Keratinocyte (primary cell): Measurements from ENCODE around the gene GRM7. TPM values are rescaled to one million over a fixed set of nuclear protein-coding genes. Genes with fewer than 3 reads are reported as not detected.

Source experiments
- DNase-seq: peaks from one replicate; pipeline ENCODE4 v3.0.0-alpha.2; 2011; ENCODE audit warnings: low read depth, missing footprints, low spot score
- FAIRE-seq: peaks from 2 replicates; lab custom pipeline; 2011; peaks lifted over from hg19 to GRCh38; lab: Jason Lieb, UNC
- H2AFZ ChIP-seq: 2 replicates; pipeline ENCODE4 v1.6.0; 2012; ENCODE audit warnings: low read length, control low read depth, inconsistent platforms; ENCODE audit not compliant: control insufficient read depth
- H3K27ac ChIP-seq: 2 replicates; pipeline ENCODE4 v1.5.1; 2011; ENCODE audit warnings: low read length; ENCODE audit not compliant: control insufficient read depth, insufficient read depth
- H3K27me3 ChIP-seq: 3 replicates; pipeline ENCODE4 v1.6.0; 2011; ENCODE audit warnings: low read length; ENCODE audit not compliant: control insufficient read depth, insufficient read depth; ENCODE audit errors: extremely low read depth
- H3K36me3 ChIP-seq, 2 experiments: 2 replicates in 1 of 2; 3 replicates in 1 of 2; pipeline ENCODE4 v1.5.1; 2011; ENCODE audit warnings: low read length in 2 of 2, mild to moderate bottlenecking in 1 of 2; ENCODE audit not compliant: control insufficient read depth in 2 of 2, insufficient read depth in 2 of 2; ENCODE audit errors: extremely low read depth in 1 of 2
- H3K4me1 ChIP-seq: 3 replicates; pipeline ENCODE4 v1.5.1; 2011; ENCODE audit warnings: low read length; ENCODE audit not compliant: control insufficient read depth, insufficient read depth; ENCODE audit errors: extremely low read depth
- H3K4me2 ChIP-seq: 3 replicates; pipeline ENCODE4 v1.6.0; 2011; ENCODE audit warnings: low read depth, low read length; ENCODE audit not compliant: control insufficient read depth, insufficient read depth; ENCODE audit errors: extremely low read depth
- H3K4me3 ChIP-seq, 3 experiments: fragments of 200-600 bp in 1 of 3; sonication (generic) in 1 of 3; 2 replicates in 2 of 3; 3 replicates in 1 of 3; pipeline ENCODE4 v1.5.1; 2011 to 2016; ENCODE audit warnings: low read length in 3 of 3, mild to moderate bottlenecking in 3 of 3, control low read depth in 2 of 3, inconsistent platforms in 1 of 3, low read depth in 1 of 3, mixed read lengths in 1 of 3, mixed run types in 1 of 3, moderate library complexity in 1 of 3; ENCODE audit not compliant: control insufficient read depth in 2 of 3, insufficient read depth in 2 of 3; ENCODE audit errors: extremely low read depth in 1 of 3
- H3K79me2 ChIP-seq: 2 replicates; pipeline ENCODE4 v1.6.0; 2012; ENCODE audit warnings: low read length; ENCODE audit not compliant: control insufficient read depth, insufficient read depth
- H3K9ac ChIP-seq: 3 replicates; pipeline ENCODE4 v1.6.0; 2011; ENCODE audit warnings: low read length; ENCODE audit not compliant: control insufficient read depth, insufficient read depth; ENCODE audit errors: extremely low read depth
- H3K9me1 ChIP-seq: 3 replicates; pipeline ENCODE4 v1.6.0; 2011; ENCODE audit warnings: low read length; ENCODE audit not compliant: control insufficient read depth, insufficient read depth; ENCODE audit errors: extremely low read depth
- H3K9me3 ChIP-seq: 2 replicates; pipeline ENCODE4 v1.5.1; 2012; ENCODE audit warnings: low read depth, low read length; ENCODE audit not compliant: control insufficient read depth
- H4K20me1 ChIP-seq: 3 replicates; pipeline ENCODE4 v1.6.0; 2011; ENCODE audit warnings: low read length; ENCODE audit not compliant: control insufficient read depth, insufficient read depth; ENCODE audit errors: extremely low read depth
- EZH2 ChIP-seq: IDR thresholded peaks from one replicate; pipeline ENCODE4 v1.6.1; 2012; ENCODE audit warnings: inconsistent platforms, mild to moderate bottlenecking, low read length, moderate library complexity
- dilution Hi-C: fragments of 300-500 bp; cut with MboI; formaldehyde crosslinking; loops from one replicate; pipeline ENCODE4 v1.7.0; 2020; ENCODE audit warnings: low sequenced_read_pairs; ENCODE audit not compliant: extremely low pct_ligation_motif_present
- polyA plus RNA-seq, 5 experiments: library from polyadenylated mRNA; depleted of rRNA in 3 of 5; stranded (reverse) in 3 of 5; stranded (forward) in 1 of 5; unstranded in 1 of 5; fragments of >200 nt; gene quantifications; 1 replicate in 1 of 5; 2 replicates in 3 of 5; 3 replicates in 1 of 5; pipeline versions ENCODE4 v1.2.1 to v1.2.3, GENCODE V29; 2011 to 2012; ENCODE audit warnings: missing spikeins in 2 of 5, low read depth in 1 of 5, low replicate concordance in 1 of 5
- TF ChIP-seq, protein P1 (sequence below), 3 experiments: IDR thresholded peaks in 1 of 3; conservative IDR thresholded peaks in 1 of 3; optimal IDR thresholded peaks in 1 of 3; 2 replicates in 2 of 3; 3 replicates in 1 of 3; pipeline versions ENCODE3 to v1.5.1; 2011; ENCODE audit warnings: low read length in 3 of 3, mild to moderate bottlenecking in 3 of 3, moderate library complexity in 2 of 3, control low read depth in 1 of 3, inconsistent platforms in 1 of 3; ENCODE audit not compliant: insufficient read depth in 2 of 3; ENCODE audit errors: extremely low read depth in 1 of 3

The GRM7 gene
- polyA plus RNA-seq, 1 donor (not counting 4 experiments of a cell fraction or from before 2014, with no cell fraction given): not detected

DNA sequence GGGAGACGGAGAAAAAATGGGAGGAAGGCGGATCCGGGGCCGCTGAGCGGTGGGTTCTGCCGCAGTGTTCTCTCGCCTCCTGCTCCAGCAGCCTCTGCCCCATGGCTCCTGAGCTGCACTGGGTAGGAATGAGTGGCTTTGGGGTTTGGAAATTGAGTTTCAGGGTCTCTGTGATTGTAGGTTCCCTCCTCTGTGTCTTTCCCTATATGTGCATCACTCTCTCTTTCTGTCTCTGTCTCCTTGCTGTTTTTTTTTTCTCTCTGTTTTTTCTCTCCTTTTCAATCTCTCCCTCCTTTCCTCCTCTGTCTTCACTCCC, 1.9 kb downstream of the GRM7 start:
- DNase-seq (no peak), FAIRE-seq (no peak)
- no peak overlapping the region for H3K27ac ChIP-seq
- H3K9me3 ChIP-seq: no peaks in the 10 kb centered on the region
- no peaks in the 10 kb centered on the region for H3K79me2 ChIP-seq
- no peak for TF ChIP-seq EZH2
- dilution Hi-C loops: no loop called here
- H3K9me1 ChIP-seq: no peaks in the 10 kb centered on the region
- peaks cover 39% of the 10 kb centered on the region for H3K27me3 ChIP-seq
- no peak overlapping the region for H3K9ac ChIP-seq
- H4K20me1 ChIP-seq: no peaks in the 10 kb centered on the region
- H3K4me3 ChIP-seq: no peak overlapping the region
- no peaks in the 10 kb centered on the region for H3K36me3 ChIP-seq
- no peaks in the 10 kb centered on the region for H3K4me1 ChIP-seq
- H3K4me2 ChIP-seq: no peak overlapping the region
- no peak overlapping the region for H2AFZ ChIP-seq

DNA sequence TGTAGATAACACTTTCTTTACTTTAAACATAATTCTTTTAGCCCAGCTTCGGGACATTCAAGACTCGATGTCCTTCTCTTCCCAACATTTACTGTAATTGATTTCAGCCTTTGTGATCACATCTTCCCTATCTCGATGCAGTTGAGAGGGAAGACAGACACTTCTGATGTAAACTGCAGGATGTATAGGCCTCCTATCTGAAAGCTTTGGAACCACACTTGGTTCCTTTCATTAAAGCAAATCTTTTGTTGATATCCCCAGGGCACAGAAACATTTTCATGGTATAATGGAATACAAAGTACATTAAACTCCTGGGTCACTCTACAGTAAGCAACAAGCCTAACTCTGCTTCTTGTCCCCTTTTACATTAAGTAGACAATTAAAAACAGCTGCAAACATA, 6.4 kb downstream of the GRM7 start:
- Histone ChIP-seq H2AFZ (no peak overlapping the region), H3K4me3 (no peak overlapping the region), H3K9ac (no peak overlapping the region), H3K9me3 (no peaks in the 10 kb centered on the region), H3K4me2 (no peak overlapping the region), H3K27me3 (peaks cover 16% of the 10 kb centered on the region), H3K4me1 (no peaks in the 10 kb centered on the region), H3K79me2 (no peaks in the 10 kb centered on the region), H4K20me1 (no peaks in the 10 kb centered on the region), H3K9me1 (no peaks in the 10 kb centered on the region), H3K27ac (no peak overlapping the region), H3K36me3 (no peaks in the 10 kb centered on the region)
- no peak for FAIRE-seq
- TF ChIP-seq EZH2: no peak
- TF ChIP-seq, protein P1, sequence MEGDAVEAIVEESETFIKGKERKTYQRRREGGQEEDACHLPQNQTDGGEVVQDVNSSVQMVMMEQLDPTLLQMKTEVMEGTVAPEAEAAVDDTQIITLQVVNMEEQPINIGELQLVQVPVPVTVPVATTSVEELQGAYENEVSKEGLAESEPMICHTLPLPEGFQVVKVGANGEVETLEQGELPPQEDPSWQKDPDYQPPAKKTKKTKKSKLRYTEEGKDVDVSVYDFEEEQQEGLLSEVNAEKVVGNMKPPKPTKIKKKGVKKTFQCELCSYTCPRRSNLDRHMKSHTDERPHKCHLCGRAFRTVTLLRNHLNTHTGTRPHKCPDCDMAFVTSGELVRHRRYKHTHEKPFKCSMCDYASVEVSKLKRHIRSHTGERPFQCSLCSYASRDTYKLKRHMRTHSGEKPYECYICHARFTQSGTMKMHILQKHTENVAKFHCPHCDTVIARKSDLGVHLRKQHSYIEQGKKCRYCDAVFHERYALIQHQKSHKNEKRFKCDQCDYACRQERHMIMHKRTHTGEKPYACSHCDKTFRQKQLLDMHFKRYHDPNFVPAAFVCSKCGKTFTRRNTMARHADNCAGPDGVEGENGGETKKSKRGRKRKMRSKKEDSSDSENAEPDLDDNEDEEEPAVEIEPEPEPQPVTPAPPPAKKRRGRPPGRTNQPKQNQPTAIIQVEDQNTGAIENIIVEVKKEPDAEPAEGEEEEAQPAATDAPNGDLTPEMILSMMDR (optimal IDR thresholded peaks at IDR 0.05 in 1 of 3, IDR thresholded peaks at IDR 0.05 in 1 of 3, conservative IDR thresholded peaks at IDR 0.05 in 1 of 3; ENCODE audit: extremely low read depth in 1 of 3, insufficient read depth in 2 of 3, low read length in 3 of 3): no peak
- DNase-seq: no peak
- dilution Hi-C loops: no loop called here

DNA sequence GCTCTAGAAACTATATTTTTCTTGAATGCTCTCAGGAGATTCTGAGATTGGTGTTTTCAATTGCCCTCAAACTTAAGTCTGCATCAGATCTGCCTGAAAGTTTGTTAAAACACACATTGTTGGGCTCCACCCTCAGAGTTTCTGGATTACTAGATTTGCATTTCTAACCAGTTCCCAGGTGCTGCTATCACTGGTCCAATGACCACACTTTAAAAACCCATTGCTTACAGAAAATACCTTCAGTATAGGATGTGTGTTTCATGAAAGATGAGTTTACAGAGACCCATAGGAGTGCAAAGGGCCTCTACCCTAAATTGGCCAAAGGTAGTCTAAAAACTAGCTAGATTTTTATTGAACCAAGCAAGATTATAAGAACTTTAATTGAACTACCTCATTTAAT, 17.8 kb downstream of the GRM7 start:
- Histone ChIP-seq H3K79me2 (no peaks in the 10 kb centered on the region), H3K9me1 (no peaks in the 10 kb centered on the region), H3K4me3 (no peak overlapping the region), H3K27ac (no peak overlapping the region), H2AFZ (no peak overlapping the region), H3K9me3 (no peaks in the 10 kb centered on the region), H3K9ac (no peak overlapping the region), H3K36me3 (no peaks in the 10 kb centered on the region), H3K4me2 (no peak overlapping the region), H3K4me1 (no peaks in the 10 kb centered on the region), H3K27me3 (no peaks in the 10 kb centered on the region), H4K20me1 (no peaks in the 10 kb centered on the region)
- FAIRE-seq (no peak), DNase-seq (no peak)
- TF ChIP-seq, protein P1 (optimal IDR thresholded peaks at IDR 0.05 in 1 of 3, IDR thresholded peaks at IDR 0.05 in 1 of 3, conservative IDR thresholded peaks at IDR 0.05 in 1 of 3; ENCODE audit: extremely low read depth in 1 of 3, insufficient read depth in 2 of 3, low read length in 3 of 3): no peak
- TF ChIP-seq EZH2: no peak
- dilution Hi-C loops: no loop called here
